HFF-Myc (cell line): ENCODE measurements around the gene TNNI3K.

ENCODE experiments used
- DNase-seq: peaks from one replicate; pipeline ENCODE4 v3.0.0-alpha.2; 2011; ENCODE audit warnings: low read depth; ENCODE audit errors: extremely low read depth
- H3K4me3 ChIP-seq: replicated peaks from 2 replicates; pipeline ENCODE4 v1.5.1; 2011; ENCODE audit warnings: low read depth, mild to moderate bottlenecking, control low read depth, low read length
- TF ChIP-seq, protein P1 (sequence below): IDR thresholded peaks from 2 replicates; pipeline ENCODE4 v1.5.1; 2012; ENCODE audit warnings: mild to moderate bottlenecking, low read depth, low read length, control low read depth; ENCODE audit errors: missing control alignments

TNNI3K gene

DNA sequence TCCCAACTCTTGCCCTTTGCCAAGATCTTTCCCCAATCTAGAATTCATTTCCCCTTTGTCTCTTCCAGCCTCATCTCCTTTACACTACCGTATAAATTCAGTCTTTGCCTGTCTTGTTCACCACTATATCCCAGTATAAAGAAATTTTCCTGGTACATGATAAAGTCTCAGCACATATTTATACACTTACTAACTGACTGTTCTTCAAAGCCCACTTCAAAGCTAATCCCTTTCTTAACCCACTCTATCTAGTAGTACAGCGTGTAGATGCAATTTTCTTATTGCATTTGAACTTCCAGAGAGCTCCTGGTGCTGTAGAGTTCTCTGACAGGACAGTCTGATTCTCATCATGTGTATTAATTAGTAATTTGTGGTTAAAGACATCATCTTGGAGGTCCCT lies 199.1 kb downstream of the TNNI3K start:
- TF ChIP-seq, protein P1, sequence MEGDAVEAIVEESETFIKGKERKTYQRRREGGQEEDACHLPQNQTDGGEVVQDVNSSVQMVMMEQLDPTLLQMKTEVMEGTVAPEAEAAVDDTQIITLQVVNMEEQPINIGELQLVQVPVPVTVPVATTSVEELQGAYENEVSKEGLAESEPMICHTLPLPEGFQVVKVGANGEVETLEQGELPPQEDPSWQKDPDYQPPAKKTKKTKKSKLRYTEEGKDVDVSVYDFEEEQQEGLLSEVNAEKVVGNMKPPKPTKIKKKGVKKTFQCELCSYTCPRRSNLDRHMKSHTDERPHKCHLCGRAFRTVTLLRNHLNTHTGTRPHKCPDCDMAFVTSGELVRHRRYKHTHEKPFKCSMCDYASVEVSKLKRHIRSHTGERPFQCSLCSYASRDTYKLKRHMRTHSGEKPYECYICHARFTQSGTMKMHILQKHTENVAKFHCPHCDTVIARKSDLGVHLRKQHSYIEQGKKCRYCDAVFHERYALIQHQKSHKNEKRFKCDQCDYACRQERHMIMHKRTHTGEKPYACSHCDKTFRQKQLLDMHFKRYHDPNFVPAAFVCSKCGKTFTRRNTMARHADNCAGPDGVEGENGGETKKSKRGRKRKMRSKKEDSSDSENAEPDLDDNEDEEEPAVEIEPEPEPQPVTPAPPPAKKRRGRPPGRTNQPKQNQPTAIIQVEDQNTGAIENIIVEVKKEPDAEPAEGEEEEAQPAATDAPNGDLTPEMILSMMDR: no peak
- DNase-seq: no peak
- no peak overlapping the region for H3K4me3 ChIP-seq

DNA sequence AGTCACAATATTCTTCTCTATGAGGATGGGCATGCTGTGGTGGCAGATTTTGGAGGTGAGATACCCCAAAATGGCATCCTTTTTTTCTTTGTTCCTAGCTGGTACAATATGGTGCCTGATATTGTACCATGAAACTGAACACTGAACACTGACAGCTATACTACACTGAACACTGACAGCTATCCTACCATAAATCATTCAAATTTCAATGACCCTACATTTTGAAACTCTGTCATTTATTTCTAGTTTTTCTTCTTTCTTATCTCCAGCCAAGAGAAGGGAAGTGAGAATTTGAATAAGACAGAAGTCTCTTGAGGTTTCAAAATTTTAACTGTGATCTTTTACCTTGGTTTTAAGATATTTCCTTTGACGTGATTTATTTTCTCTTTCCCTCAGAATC lies 200.9 kb downstream of the TNNI3K start:
- H3K4me3 ChIP-seq: no peak overlapping the region
- TF ChIP-seq, protein P1: no peak
- DNase-seq: no peak

DNA sequence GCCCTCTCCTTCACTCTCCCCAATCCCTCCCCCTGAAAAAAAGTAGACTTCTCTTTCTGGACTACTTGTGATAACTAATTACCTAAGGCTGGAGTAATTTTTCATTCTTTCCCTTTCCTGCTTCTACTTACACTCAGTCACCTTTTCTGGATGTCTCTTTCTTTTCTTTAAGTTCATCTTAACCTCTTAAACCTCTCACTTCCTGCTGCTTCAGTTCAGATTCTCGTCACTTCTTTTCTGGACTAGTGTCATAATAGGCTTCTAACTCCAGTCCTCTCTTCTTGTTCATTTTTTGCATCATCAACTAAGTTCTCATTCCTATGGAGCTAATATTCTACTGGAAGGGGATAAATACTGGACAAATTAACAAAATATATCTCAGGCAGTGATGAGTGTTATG lies 201.8 kb downstream of the TNNI3K start:
- DNase-seq: no peak
- no peak overlapping the region for H3K4me3 ChIP-seq
- TF ChIP-seq, protein P1: no peak

DNA sequence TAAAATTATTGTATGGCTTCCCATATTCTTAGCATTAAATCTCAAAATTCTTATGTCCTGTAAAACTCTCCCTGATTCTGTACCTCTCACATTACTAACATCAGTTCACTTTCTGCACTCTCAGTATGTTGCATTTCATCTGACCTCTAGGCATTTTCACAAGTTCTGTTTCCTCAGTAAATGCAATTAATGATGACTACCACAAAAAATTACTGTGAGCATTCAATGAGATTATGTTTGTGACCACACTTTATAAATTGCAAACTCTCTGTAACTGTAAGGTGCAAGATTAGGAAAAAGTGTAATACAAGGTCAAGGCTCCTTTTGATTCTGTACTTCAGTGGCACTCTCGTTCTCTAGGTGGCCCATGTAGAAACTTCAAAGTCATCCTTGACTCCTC lies 216.8 kb downstream of the TNNI3K start:
- no peak for DNase-seq
- TF ChIP-seq, protein P1: no peak
- H3K4me3 ChIP-seq: no peak overlapping the region

DNA sequence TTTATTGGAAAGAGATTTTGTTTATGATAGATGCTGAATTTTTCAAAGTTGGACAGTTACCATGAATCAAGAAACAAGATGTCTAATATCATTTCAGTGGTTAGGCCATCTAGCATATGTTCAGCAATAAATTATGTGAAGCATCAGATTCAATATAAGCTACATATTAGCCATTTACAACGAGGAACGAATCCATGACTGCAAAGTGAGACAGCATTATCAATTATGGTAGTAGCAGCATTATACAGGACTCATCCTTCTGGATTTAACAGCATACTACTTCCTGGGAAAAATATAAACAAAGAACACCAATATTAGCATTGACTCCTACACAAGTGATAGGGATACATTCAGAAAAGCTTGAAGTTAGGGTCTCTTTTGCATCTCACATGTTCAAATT lies 218.1 kb downstream of the TNNI3K start:
- H3K4me3 ChIP-seq: no peak overlapping the region
- DNase-seq: no peak
- TF ChIP-seq, protein P1: no peak

DNA sequence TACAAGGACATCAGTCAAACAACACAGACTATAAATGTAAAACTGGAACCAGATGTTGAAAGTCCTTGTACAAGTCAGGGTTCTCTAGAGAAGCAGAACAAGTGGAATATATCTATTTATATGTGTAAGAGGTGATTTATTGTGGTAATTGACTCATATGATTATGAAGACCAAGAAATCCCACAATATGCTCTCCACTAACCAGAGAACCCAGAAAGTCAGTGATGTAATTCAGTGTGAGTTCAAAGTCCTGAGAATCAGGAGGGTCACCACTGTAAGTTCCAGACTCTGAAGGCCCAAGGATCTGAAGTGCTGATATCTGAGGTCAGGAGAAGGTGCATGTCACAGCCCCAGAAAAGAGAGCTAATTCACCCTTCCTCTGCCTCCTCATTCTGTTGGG lies 220.2 kb downstream of the TNNI3K start:
- no peak for DNase-seq
- TF ChIP-seq, protein P1: no peak
- H3K4me3 ChIP-seq: no peak overlapping the region

DNA sequence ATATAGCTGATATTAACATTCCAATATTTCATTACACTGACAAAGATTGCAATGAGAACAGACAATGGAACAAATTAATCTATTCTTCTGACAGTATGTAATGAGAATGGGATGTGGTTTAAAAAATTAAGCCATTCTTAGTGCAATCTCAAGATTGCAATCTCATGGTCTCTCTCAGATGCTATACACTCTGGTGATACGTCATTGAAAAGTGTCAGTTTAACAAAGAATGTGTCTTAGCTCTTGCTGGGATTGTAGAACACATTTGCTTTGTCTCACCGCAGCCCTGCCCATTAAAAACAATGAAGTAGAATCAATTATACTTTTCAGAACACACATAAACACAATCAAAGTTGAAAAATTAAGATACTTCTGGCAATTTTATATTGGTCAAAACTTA lies 222.1 kb downstream of the TNNI3K start:
- H3K4me3 ChIP-seq: no peak overlapping the region
- TF ChIP-seq, protein P1: no peak
- DNase-seq: no peak
